GM12878 (cell line): ENCODE measurements around the gene SLC17A2. TPM values are rescaled to one million over a fixed set of nuclear protein-coding genes. Genes with fewer than 3 reads are reported as not detected.

ENCODE experiments used
- ATAC-seq: fragments of 200-7000 bp; cut with Tn5 transposase; 3 replicates; pipeline ENCODE4 v1.9.1; 2020; ENCODE audit warnings: mild to moderate bottlenecking, moderate library complexity
- BruUV-seq: library from RNA; stranded (reverse); fragments of 400-500 nt; replicated peaks from 2 replicates; lab custom pipeline; 2021; lab: Mats Ljungman, UMichigan
- CTCF ChIA-PET: fragments of 300-600 bp; sonication (Branson Sonifier 250); formaldehyde crosslinking; extraction: SDS; loops from one replicate; lab custom pipeline; 2021; ENCODE audit warnings: inconsistent platforms; lab: Yijun Ruan, JAX
- POLR2A ChIA-PET: fragments of 350-600 bp; formaldehyde crosslinking; extraction: SDS; loops from one replicate; lab custom pipeline; 2021; ENCODE audit warnings: inconsistent platforms; lab: Charles Lee
- RAD21 ChIA-PET: fragments of 300-600 bp; sonication (Branson Sonifier 250); formaldehyde crosslinking; loops from one replicate; lab custom pipeline; 2023; ENCODE audit warnings: antibody characterized with exemption; ENCODE audit not compliant: unreplicated experiment; lab: Charles Lee
- SMC1A ChIA-PET: fragments of 300-600 bp; sonication (Branson Sonifier 250); formaldehyde crosslinking; loops from one replicate; lab custom pipeline; 2023; ENCODE audit not compliant: unreplicated experiment, uncharacterized antibody; lab: Charles Lee
- DNase-seq: peaks from one replicate; pipeline ENCODE4 v3.0.0-alpha.2; 2011; ENCODE audit warnings: low read depth, low spot score
- FAIRE-seq: peaks from 3 replicates; lab custom pipeline; 2011; peaks lifted over from hg19 to GRCh38; lab: Jason Lieb, UNC
- H2AFZ ChIP-seq: 2 replicates; pipeline ENCODE4 v1.6.0; 2011; ENCODE audit warnings: low read depth, low read length, control low read depth; ENCODE audit not compliant: control insufficient read depth
- H3K27ac ChIP-seq: 2 replicates; pipeline ENCODE4 v1.5.1; 2011; ENCODE audit warnings: control low read depth; ENCODE audit not compliant: control insufficient read depth, insufficient read depth
- H3K27me3 ChIP-seq, 2 experiments: replicated peaks in 1 of 2; 2 replicates each; pipeline versions ENCODE4 v1.6.0 to v1.6.1; 2011; ENCODE audit warnings: low read length in 1 of 2; ENCODE audit not compliant: control insufficient read depth in 2 of 2, insufficient read depth in 2 of 2
- H3K36me3 ChIP-seq, 2 experiments: 2 replicates each; pipeline ENCODE4 v1.5.1; 2011; ENCODE audit warnings: low read length in 1 of 2; ENCODE audit not compliant: control insufficient read depth in 2 of 2, insufficient read depth in 2 of 2
- H3K4me1 ChIP-seq: 2 replicates; pipeline ENCODE4 v1.6.1; 2011; ENCODE audit warnings: mild to moderate bottlenecking, low read length, moderate library complexity, mixed read lengths; ENCODE audit not compliant: control insufficient read depth, insufficient read depth
- H3K4me2 ChIP-seq: 2 replicates; pipeline ENCODE4 v1.6.0; 2011; ENCODE audit warnings: control low read depth; ENCODE audit not compliant: control insufficient read depth, insufficient read depth
- H3K4me3 ChIP-seq: fragments of 200-600 bp; sonication (generic); 2 replicates; pipeline ENCODE4 v1.5.1; 2016
- H3K79me2 ChIP-seq: 2 replicates; pipeline ENCODE4 v1.6.0; 2011; ENCODE audit warnings: low read length; ENCODE audit not compliant: control insufficient read depth, insufficient read depth
- H3K9ac ChIP-seq: 2 replicates; pipeline ENCODE4 v1.8.0; 2011; ENCODE audit warnings: low read length, control low read depth, mixed read lengths; ENCODE audit not compliant: control insufficient read depth, insufficient read depth
- H3K9me3 ChIP-seq: replicated peaks from 3 replicates; pipeline ENCODE4 v1.5.1; 2011; ENCODE audit warnings: mild to moderate bottlenecking, low read length; ENCODE audit not compliant: control insufficient read depth, insufficient read depth
- H4K20me1 ChIP-seq: 2 replicates; pipeline ENCODE4 v1.6.0; 2011; ENCODE audit not compliant: control insufficient read depth, insufficient read depth
- ETV6 ChIP-seq, 2 experiments: fragments of 450-650 bp in 1 of 2; IDR thresholded peaks in 1 of 2; conservative IDR thresholded peaks in 1 of 2; 2 replicates each; pipeline ENCODE4 v1.6.1; 2014; ENCODE audit warnings: antibody characterized with exemption in 1 of 2, borderline replicate concordance in 1 of 2, low read depth in 1 of 2, mild to moderate bottlenecking in 1 of 2, moderate library complexity in 1 of 2
- JUND ChIP-seq: IDR thresholded peaks from 2 replicates; pipeline ENCODE4 v1.6.1; 2012; ENCODE audit warnings: low read depth, mild to moderate bottlenecking, low read length, improper control_type of control experiment, moderate library complexity
- MTA2 ChIP-seq: fragments of 450-650 bp; IDR thresholded peaks from 2 replicates; pipeline ENCODE4 v1.6.1; 2016; ENCODE audit warnings: low read depth, mild to moderate bottlenecking, moderate library complexity
- NR2F1 ChIP-seq: fragments of 450-650 bp; conservative IDR thresholded peaks from 2 replicates; pipeline ENCODE4 v1.6.1; 2017; ENCODE audit warnings: mild to moderate bottlenecking
- RB1 ChIP-seq: fragments of 450-650 bp; formaldehyde crosslinking; IDR thresholded peaks from 2 replicates; pipeline ENCODE4 v1.6.1; 2017; ENCODE audit warnings: mild to moderate bottlenecking, borderline replicate concordance
- SPI1 ChIP-seq: IDR thresholded peaks from 2 replicates; pipeline ENCODE4 v1.6.1; 2011; ENCODE audit warnings: low read depth, mild to moderate bottlenecking, low read length, moderate library complexity, borderline replicate concordance; ENCODE audit not compliant: insufficient read depth
- SRF ChIP-seq, 2 experiments: IDR thresholded peaks; 2 replicates each; pipeline ENCODE4 v1.6.1; 2011; ENCODE audit warnings: low read depth in 2 of 2, low read length in 2 of 2, mild to moderate bottlenecking in 1 of 2, moderate library complexity in 1 of 2
- YY1 ChIP-seq: IDR thresholded peaks from 2 replicates; pipeline ENCODE4 v1.6.1; 2011; ENCODE audit warnings: low read depth, mild to moderate bottlenecking, low read length
- ZNF24 ChIP-seq: fragments of 450-650 bp; IDR thresholded peaks from 2 replicates; pipeline ENCODE4 v1.6.1; 2017; ENCODE audit warnings: antibody characterized with exemption, mild to moderate bottlenecking
- WGBS: methylation state at CpG from one replicate; pipeline ENCODE4 v1.1.6; 2016; ENCODE audit warnings: low lambda C conversion rate; ENCODE audit not compliant: insufficient replicate concordance, insufficient coverage; ENCODE audit errors: missing lambda C conversion rate; 5-methylcytosine and 5-hydroxymethylcytosine counted together
- in situ Hi-C: fragments of 300-500 bp; cut with MboI; formaldehyde crosslinking; loops from 9 replicates; pipeline ENCODE4 v1.14.3; 2018; ENCODE audit warnings: mixed read lengths
- intact Hi-C: fragments of 100-400 bp; cut with micrococcal nuclease; formaldehyde crosslinking; loops from one replicate; pipeline ENCODE4 v1.14.2; 2022; ENCODE audit not compliant: unreplicated experiment
- polyA plus RNA-seq, 11 experiments: library from polyadenylated mRNA; depleted of rRNA in 4 of 11; unstranded in 6 of 11; stranded (reverse) in 5 of 11; fragments of >200 nt; fragmentation: Nextera tagmentation in 4 of 11; fragmentation: Illumina TruSeq in 1 of 11; extraction: Ambion mirVana in 4 of 11; extraction: Trizol in 1 of 11; gene quantifications; 1 replicate in 1 of 11; 2 replicates in 10 of 11; pipeline versions ENCODE4 v1.2.1 to v1.2.3, GENCODE V29; 2011 to 2016; ENCODE audit warnings: inconsistent platforms in 2 of 11, missing spikeins in 2 of 11, low read depth in 1 of 11
- total RNA-seq, 4 experiments: library from RNA; depleted of rRNA in 3 of 4; stranded (reverse); fragments of >200 nt in 3 of 4; fragmentation: Illumina TruSeq in 1 of 4; extraction: Trizol in 1 of 4; gene quantifications; 2 replicates each; pipeline versions ENCODE4 v1.2.1 to v1.2.3, GENCODE V29; 2013 to 2021

SLC17A2 gene
- total and polyA plus RNA-seq, 10 of the 15 experiments (the other 5 are each of a cell fraction or from before 2014, with no cell fraction given), result not detected

- SMC1A ChIA-PET, result interaction anchor here (0.9 to 1.8 kb wide), 3 partner anchors 11 to 32 kb away, joined by 3 to 5 read pairs (median 4); no protein-coding TSS in a partner anchor
- TF ChIP-seq RB1 (no peak), JUND (no peak), NR2F1 (0 out of 2 replicates have a peak, but pooled peaks have one; percentile 13), YY1 (0 out of 2 replicates have a peak, but pooled peaks have one; percentile 6), SPI1 (peak; percentile 78), SRF (IDR thresholded peaks at IDR 0.05; ENCODE audit: low read depth in 2 of 2, low read length in 2 of 2) (no peak), ETV6 (conservative IDR thresholded peaks at IDR 0.05 in 1 of 2, IDR thresholded peaks at IDR 0.05 in 1 of 2; ENCODE audit: borderline replicate concordance in 1 of 2, low read depth in 1 of 2) (no peak), MTA2 (peak; percentile 14; the same call in 1 of the 2 replicates), ZNF24 (no peak)
- Histone ChIP-seq H4K20me1 (peaks cover 7% of the 10 kb centered on the region), H3K27me3 (no peaks in the 10 kb centered on the region), H3K4me2 (peak overlapping the region; percentile 65), H3K9ac (peak overlapping the region; percentile 99), H3K79me2 (peaks cover 55% of the 10 kb centered on the region), H2AFZ (no peak overlapping the region), H3K4me1 (peaks cover 36% of the 10 kb centered on the region), H3K36me3 (peaks cover 5 to 29% of the 10 kb centered on the region in 2 experiments; a peak in 3 of 4 replicates), H3K27ac (peak overlapping the region; percentile 99), H3K4me3 (peak overlapping the region; percentile 99), H3K9me3 (peaks cover 2% of the 10 kb centered on the region; the same call in 2 of the 3 replicates)
- POLR2A ChIA-PET, result interaction anchor here (0.6 to 3.5 kb wide), 6 partner anchors 9 to 57 kb away, joined by 3 to 27 read pairs (median 6); a partner anchor contains a TSS
- peak; percentile 10 for ATAC-seq
- WGBS, result 1% methylated on average over 6 of the region's 6 CpGs
- BruUV-seq, result no TSS peak
- RAD21 ChIA-PET, result interaction anchor here (0.7 to 2.7 kb wide), 3 partner anchors 29 to 172 kb away, joined by 3 to 27 read pairs (median 3); a partner anchor contains a TSS
- no peak for DNase-seq
- in situ Hi-C loops, result no loop called here
- intact Hi-C loops, result no loop called here
- no peak for FAIRE-seq
- CTCF ChIA-PET, result interaction anchor here (0.6 to 5.3 kb wide), 6 partner anchors 9 to 187 kb away, joined by 3 to 62 read pairs (median 4); no protein-coding TSS in a partner anchor
Measured at GRCh38 chr6:25963426-25964123, 33.1 kb upstream of the SLC17A2 start.
